Stimulated activated CD4-positive, alpha-beta T cell treated with anti-CD3 and anti-CD28 coated beads, Interleukin-2, amount 100 ng/mL, for 4 hours (primary cell): Measurements from ENCODE around the gene ATG10.

Experiments
- DNase-seq: peaks from one replicate; pipeline ENCODE4 v3.0.0-alpha.2; 2020; ENCODE audit warnings: low read depth

ATG10 gene

DNA sequence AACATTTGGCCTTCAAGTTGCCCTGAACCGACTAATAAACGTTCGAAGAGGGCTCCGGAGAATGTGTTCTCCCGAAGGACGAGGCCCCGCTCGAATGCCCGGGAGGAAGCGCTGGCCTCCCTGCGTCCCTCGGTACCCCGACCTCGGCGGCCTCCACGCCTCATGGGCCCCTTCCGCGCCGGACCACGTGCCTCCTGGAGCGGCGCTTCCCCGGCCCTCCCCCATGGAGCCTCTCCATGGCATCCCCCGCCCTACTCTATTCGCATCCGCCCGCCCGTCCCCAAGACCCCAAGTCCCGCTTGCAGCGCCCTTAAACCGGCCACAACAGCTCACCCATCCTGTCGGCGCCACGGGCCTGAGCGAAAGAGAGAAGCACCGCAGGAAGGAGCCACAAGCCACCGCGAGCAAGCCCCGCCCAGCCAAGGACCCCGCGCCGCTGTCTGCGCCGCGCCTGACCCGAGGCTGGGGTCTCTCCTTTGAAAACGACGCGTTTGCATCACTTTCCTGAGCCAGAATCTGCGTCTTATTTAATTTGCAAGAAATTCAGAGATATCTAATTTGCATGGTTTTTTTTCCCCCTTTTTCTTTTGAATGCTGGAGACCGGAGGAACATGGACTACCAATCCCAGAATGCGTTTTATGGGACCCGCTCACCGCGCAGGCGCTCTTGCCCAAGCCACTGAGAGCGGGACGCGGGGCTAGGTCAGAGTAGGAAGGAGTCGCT is 306.3 kb downstream of the ATG10 start, which contains the start of gene RPS23:
TSS of gene RPS23 (minus strand) at position 368 of the 724 bp plus-strand sequence. CDS start at position 337, 31 bp downstream.
- DNase-seq = peak; percentile 83

DNA sequence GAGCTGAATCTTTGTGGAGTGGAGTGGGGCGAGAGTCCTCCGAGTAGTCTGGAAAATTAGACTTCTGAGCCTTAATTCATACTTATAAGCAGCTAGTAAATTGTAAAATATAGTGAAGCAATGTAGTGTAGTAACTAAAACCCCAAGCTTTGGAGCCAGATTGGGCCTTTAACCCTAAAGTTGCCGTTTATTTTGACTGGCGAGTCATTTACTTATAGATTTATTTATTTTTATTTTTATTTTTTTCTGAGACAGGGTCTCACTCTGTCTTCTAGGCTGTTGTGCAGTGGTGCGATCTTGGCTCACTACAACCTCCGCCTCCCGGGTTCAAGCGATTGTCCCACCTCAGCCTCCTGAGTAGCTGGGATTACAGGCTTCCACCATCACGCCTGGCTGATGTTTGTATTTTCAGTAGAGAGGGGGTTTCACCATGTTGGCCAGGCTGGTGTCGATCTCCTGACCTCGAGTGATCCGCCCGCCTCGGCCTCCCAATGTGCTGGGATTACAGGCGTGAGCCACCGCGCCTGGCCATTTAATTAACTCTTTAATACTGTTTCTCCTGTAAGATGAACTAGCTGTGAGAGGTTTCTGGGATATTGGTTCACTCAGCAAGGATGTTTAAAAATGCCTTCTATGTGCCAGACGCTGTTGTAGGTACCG is 307.0 kb downstream of the ATG10 start:
- DNase-seq = no peak

- DNase-seq = no peak
Observed at GRCh38 chr5:82283893-82284292, 312.1 kb downstream of the ATG10 start.

DNA sequence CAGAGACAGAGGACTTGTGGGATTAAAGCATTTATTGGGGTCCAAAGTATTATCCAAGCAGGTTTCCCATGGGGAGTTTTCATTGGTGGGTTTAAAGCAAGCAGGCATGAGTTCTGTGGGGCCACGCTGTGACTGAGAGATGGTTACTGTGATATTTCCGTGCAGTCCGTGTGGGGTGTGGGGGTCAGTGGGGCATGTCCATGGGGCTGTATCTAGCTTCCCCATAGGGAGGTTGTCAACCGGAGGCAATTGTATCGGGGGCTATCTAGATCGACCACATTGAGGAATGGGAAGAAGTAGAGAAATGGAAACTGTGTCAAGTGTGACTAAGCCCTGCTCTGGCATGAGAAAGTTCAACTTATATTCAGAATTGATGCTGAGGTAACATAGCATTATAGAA is 313.4 kb downstream of the ATG10 start:
- DNase-seq = no peak

- no peak for DNase-seq
Observed at GRCh38 chr5:82287625-82288024, 315.8 kb downstream of the ATG10 start.

- no peak for DNase-seq
Observed at GRCh38 chr5:82290005-82290404, 318.2 kb downstream of the ATG10 start.

DNA sequence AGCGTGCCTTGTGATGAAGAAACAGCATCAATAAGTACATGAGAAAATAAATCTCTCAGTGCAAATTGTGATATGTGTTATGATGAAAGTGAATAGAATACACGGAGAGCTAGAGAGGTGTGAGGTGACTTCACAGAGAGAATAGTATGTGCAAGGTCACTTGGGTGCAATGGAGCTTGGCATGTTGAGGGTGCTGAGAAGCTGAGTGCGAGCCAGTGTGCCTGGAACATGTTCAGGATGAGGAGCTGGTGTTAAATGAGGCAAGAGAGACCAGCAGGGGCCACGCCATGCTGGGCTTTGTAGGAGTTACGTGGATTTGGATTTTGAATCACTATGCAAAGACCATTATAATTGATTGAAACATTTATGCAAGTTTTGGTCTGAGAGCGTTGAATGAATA is 319.1 kb downstream of the ATG10 start:
- no peak for DNase-seq

DNA sequence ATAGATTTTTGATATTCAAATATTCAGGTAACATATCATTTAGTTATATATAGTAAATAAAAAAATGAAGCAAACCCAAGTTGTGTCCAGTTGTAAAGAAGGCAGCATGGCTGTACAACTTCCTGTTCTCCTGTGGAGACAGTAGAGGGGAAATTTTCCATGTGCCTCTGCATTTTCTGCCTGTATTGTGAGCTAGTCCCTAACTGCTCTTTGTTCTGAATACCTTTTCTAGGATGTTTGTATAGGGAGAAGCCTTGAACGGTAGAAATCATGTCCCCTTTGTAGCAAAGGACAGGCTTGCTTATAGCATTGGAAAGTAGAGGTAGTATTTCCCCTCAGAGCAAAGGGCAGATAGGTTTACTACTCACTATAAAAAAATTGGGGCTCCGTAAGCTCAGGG is 319.6 kb downstream of the ATG10 start:
- no peak for DNase-seq

DNA sequence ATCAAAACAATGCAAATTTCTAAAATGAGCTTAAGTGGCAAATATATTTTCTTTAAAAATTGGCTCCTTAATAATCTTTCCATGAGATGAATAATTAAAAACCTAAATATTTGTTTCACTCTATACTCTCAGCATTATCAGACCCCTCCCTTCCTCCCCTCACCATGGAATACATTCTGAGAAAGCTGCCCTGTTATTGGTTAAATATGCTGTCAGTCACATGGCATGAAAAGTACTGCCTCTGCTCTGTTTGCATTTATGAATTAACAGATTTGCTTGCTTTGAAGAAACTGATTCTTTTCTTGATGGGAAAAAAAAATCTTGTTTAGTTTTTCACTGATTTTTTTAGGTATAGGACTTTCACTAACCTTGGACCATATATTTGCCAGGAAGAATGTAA is 323.3 kb downstream of the ATG10 start:
- no peak for DNase-seq

- DNase-seq = no peak
Observed at GRCh38 chr5:82295959-82296531, 324.2 kb downstream of the ATG10 start.

DNA sequence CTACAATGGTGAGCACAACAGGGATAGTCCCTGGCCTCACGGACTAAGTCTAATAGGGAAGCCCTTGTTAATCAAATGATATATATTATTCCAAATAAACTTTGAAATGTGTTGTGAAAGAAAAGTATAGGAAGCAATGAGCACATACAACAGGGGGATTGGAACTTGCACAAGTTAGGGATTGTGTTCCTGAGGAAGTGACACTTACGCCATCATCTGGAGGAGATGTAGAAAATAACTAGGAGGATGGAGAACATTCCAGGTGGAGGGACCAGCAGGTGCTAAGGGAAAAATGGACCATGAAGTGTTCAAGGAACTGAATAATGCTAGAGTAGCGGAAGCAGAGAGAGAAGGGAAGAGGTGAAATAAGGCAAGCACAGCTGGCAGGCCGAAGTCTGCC is 325.1 kb downstream of the ATG10 start:
- DNase-seq = no peak

DNA sequence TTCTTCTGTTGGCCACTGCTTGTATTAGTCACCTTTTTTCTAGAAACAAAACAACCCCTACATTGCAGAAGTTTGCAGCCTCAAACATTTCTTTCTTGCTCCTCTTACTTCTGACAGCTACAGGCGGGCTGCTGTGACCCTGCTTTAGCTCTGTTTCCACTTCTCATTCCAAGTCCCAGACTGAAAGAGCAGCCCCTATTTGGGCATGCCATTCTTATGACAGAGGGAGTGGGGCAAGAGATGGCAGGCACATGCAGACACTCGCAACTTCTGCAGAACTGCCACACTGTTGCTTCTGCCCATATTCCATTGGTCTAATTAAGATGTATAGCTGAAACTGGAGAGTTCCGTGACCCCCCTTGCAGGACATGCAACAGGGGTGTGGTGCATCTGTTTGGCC is 325.9 kb downstream of the ATG10 start:
- DNase-seq = no peak

GRCh38 chr5:82298668-82299067 is 326.8 kb downstream of the ATG10 start:
- no peak for DNase-seq

DNA sequence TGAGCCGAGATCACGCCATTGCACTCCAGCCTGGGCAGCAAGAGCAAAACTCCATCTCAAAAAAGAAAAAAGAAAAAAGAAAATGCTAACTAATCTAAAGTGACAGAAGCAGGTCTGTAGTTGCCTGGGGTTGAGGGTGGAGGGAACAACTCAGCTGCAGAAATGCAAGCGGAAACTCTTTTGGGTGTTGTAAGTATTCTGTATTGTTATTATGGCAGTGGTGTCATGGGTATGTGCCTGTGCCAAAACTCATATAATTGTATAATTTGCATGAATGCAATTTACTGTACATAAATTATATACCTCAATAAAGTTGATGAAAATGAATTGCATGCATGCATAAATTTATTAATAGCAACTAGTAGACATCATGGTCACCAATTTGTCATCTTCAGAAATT is 329.4 kb downstream of the ATG10 start:
- no peak for DNase-seq
